SJCRH30 (cell line): ENCODE results near the gene NT5C1B. TPM values are rescaled to one million over a fixed set of nuclear protein-coding genes. Genes with fewer than 3 reads are reported as not detected.
A peak's percentile ranks its signal among the peaks of the same experiment; 100 is the strongest.

ENCODE experiments used
- DNase-seq, 2 experiments: peaks; one replicate each; pipeline ENCODE4 v3.0.0-alpha.2; 2015 to 2020
- H3K27ac ChIP-seq: fragments of 250-450 bp; sonication (Bioruptor Pico); 2 replicates; pipeline ENCODE4 v1.5.1; 2020; ENCODE audit warnings: mild to moderate bottlenecking, moderate library complexity
- H3K27me3 ChIP-seq: fragments of 250-450 bp; sonication (Bioruptor Pico); 2 replicates; pipeline ENCODE4 v1.5.1; 2020; ENCODE audit warnings: mild to moderate bottlenecking, moderate library complexity
- H3K36me3 ChIP-seq: fragments of 250-450 bp; sonication (Bioruptor Pico); 2 replicates; pipeline ENCODE4 v1.5.1; 2020; ENCODE audit warnings: mild to moderate bottlenecking, moderate library complexity
- H3K4me1 ChIP-seq: fragments of 250-450 bp; sonication (Bioruptor Pico); 2 replicates; pipeline ENCODE4 v1.5.1; 2020; ENCODE audit warnings: mild to moderate bottlenecking, moderate library complexity
- H3K4me3 ChIP-seq: fragments of 250-450 bp; sonication (Bioruptor Pico); 2 replicates; pipeline ENCODE4 v1.5.1; 2020; ENCODE audit warnings: mild to moderate bottlenecking, moderate library complexity
- H3K9me3 ChIP-seq: fragments of 250-450 bp; sonication (Bioruptor Pico); replicated peaks from 2 replicates; pipeline ENCODE4 v1.5.1; 2020; ENCODE audit warnings: mild to moderate bottlenecking, moderate library complexity
- total RNA-seq: library from RNA; depleted of rRNA; stranded (reverse); fragments of >200 nt; shearing (Covaris generic); gene quantifications from 2 replicates; pipeline ENCODE4 v1.2.3, GENCODE V29; 2014; rRNA removed

Gene NT5C1B
- total RNA-seq, 1 experiment from 2014 or later, result not detected

DNA sequence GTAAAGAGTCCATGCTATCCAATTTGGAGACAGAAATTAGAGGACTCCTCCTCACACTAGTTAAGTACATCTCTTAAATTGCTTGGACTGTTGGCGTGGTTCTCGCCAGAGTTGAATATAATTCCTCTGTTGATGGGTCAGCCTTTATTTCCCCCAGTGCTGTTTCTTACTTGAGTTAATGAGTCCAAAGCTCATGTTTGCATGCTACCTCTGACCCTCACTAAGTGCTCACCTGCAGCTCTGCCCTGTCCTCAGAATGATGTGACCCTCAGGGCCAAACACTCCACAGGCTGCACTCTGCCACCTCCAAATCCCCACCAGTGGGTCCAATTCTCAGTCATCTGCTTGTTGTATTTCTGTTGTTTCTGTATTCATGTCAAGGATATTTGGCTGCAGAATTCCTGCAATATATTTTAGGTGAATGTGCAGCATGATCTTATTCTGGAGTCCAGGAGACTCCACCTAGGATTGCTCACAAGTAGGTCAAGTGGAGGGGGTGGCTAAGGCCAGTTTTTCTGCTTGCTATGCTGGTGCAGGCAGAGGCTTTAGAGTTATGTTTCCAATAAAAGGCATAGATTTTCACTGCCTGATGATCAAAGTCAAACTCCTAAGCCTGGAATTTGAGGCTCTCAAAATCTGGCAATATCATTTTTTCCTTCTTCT, 66.8 kb downstream of the NT5C1B start:
- no peaks in the 10 kb centered on the region for H3K9me3 ChIP-seq
- H3K36me3 ChIP-seq, result no peaks in the 10 kb centered on the region
- no peak overlapping the region for H3K4me3 ChIP-seq
- DNase-seq, result no peak
- peaks cover 24% of the 10 kb centered on the region; the same call in 1 of the 2 replicates for H3K27me3 ChIP-seq
- H3K27ac ChIP-seq, result no peak overlapping the region
- H3K4me1 ChIP-seq, result no peaks in the 10 kb centered on the region

DNA sequence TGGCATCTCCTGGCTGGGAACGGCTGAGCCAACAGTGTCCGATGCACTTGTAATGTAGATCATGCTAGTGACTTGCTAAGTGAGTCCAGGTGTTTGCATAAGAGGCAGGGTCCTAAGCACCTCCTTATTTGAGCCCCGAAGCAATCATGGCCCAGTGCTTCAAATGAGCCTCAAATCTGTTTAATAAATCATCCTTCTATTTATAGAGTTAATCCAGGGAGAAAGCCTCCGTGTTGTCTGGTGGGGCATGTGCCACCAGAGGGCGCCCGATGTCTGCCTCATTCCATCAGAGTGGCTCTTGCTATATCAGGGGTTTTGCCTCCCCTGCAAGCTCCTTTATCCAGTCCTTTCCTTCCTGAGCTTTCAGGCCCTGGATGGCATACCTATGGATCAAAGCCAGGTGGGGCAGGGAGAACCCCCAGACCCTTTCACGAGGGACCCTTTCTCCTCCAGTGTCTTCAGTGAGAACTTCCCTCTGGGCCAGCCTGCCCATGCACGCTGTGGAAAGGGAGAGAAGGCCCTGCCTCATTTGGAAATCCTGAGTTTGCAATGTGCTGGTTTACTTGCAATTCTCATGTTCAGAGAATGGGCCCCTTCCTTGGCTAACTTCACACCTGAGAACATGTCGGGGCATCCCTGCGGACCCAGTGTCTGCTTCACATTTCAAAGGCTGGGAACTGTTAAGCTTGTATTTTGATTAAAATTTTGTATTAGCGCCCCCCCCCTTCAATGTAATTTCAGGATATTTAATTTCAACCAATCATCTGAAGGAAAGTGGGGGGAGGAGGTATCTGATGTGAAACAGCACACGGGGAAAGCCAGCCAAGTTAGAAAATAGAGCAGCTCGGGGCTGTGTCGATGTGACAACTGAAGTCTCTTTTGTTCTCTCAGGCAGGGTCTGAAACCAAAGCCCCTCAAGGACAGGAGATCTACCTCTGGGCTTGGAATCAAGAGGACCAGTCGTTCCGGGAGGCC, 68.6 kb downstream of the NT5C1B start:
- H3K36me3 ChIP-seq, result no peaks in the 10 kb centered on the region
- peak; percentile 65 to 90 for DNase-seq
- H3K4me3 ChIP-seq, result no peak overlapping the region
- H3K9me3 ChIP-seq, result no peaks in the 10 kb centered on the region
- H3K4me1 ChIP-seq, result no peaks in the 10 kb centered on the region; the same call in 1 of the 2 replicates
- H3K27me3 ChIP-seq, result peaks cover 16% of the 10 kb centered on the region; the same call in 1 of the 2 replicates
- H3K27ac ChIP-seq, result no peak overlapping the region

DNA sequence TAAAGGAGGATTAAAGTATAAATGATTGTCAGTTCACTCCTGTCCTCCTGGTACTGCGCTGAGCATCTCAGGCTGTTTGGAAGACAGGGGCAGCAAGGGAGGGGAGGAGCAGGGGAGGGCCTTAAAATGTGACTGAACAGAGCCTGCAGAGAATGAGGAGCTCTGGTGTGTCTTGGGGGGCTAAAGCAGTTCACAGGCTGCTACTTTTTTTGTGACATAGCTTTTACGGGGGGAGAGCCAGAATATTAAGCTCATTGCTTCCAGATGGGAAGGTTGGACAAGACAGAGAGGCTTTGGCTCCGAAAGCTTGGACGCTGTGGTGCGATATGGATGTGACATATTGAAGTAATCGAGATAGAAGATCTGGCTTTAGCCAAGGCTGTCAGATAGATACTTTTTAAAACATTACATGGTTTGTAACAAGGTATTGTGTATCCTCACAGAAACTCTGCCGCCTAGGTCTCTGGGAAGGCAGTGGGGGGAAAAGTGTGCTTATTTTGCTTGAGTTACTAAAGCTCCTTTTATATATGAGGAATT, 69.4 kb downstream of the NT5C1B start:
- H3K9me3 ChIP-seq, result no peaks in the 10 kb centered on the region
- no peaks in the 10 kb centered on the region for H3K36me3 ChIP-seq
- no peaks in the 10 kb centered on the region; the same call in 1 of the 2 replicates for H3K4me1 ChIP-seq
- DNase-seq, result no peak
- H3K27me3 ChIP-seq, result peaks cover 15% of the 10 kb centered on the region; the same call in 1 of the 2 replicates
- H3K4me3 ChIP-seq, result no peak overlapping the region
- H3K27ac ChIP-seq, result no peak overlapping the region

DNA sequence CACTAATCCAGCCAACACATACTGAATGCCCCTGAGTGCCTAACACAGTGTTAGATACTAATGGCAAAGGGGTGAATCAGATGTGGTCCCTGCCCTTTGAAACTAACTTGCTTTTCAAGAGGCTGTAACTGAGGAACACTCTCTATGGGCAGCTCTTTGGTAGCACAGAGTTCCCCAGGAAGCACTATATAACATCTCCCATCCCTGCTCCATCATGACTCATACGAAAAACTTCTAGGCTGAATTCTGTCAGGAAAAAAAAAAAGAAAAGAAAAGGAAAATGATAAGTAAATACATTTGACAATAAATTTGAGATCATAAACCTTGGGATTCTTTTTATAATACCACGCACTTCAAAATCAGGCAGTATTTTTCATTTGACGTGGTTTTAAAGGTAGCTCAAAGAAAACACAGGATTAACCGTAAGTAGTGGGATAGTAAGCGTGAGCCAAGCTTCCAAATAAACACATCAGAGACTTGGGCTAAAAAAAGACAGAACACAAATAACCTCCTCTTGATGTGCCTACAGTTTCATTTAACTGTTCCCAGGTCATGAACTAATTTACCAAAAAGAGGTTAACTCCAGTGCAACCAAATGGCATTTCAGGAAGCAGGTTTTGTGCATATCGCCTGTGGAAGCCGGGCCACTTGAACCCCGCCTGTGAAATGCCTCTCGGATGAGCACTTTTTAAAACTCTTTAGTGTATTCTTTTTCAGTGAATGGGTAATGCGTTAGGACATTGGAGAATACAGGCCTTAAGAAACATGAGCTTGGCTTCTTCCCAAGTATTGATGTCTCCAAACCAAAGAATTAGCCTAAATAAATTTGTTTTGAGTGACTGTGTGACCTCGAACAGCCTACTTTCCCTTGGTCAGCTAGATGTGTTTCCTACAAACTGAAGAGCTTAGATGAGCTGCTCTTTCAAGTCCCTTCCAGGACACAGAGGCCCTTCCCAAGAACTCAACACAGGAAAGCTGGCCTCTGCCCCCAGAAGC, 71.0 kb downstream of the NT5C1B start:
- H3K4me3 ChIP-seq, result no peak overlapping the region
- no peak for DNase-seq
- H3K36me3 ChIP-seq, result no peaks in the 10 kb centered on the region
- H3K27ac ChIP-seq, result no peak overlapping the region
- H3K27me3 ChIP-seq, result peaks cover 9% of the 10 kb centered on the region; the same call in 1 of the 2 replicates
- no peaks in the 10 kb centered on the region for H3K9me3 ChIP-seq
- H3K4me1 ChIP-seq, result no peaks in the 10 kb centered on the region; the same call in 1 of the 2 replicates

DNA sequence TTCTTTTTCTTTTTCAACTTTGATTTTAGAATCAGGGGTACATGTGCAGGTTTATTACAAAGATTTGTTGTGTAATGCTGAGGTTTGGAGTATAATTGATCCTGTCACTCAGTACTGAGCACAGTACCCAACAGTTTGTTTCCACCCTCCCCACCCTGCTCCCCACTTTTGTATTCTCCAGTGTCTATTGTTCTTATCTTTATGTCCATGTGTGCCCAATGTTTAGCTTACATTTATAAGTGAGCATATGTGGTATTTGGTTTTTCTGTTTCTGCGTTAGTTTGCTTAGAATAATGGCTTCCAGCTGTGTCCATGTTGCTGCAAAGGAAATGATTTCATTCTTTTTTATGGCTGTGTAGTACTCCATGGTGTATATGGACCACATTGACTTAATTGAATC, 72.0 kb downstream of the NT5C1B start:
- H3K4me1 ChIP-seq, result no peaks in the 10 kb centered on the region; the same call in 1 of the 2 replicates
- peaks cover 6% of the 10 kb centered on the region; the same call in 1 of the 2 replicates for H3K27me3 ChIP-seq
- H3K27ac ChIP-seq, result no peak overlapping the region
- DNase-seq, result no peak
- no peaks in the 10 kb centered on the region for H3K9me3 ChIP-seq
- no peak overlapping the region for H3K4me3 ChIP-seq
- no peaks in the 10 kb centered on the region for H3K36me3 ChIP-seq

DNA sequence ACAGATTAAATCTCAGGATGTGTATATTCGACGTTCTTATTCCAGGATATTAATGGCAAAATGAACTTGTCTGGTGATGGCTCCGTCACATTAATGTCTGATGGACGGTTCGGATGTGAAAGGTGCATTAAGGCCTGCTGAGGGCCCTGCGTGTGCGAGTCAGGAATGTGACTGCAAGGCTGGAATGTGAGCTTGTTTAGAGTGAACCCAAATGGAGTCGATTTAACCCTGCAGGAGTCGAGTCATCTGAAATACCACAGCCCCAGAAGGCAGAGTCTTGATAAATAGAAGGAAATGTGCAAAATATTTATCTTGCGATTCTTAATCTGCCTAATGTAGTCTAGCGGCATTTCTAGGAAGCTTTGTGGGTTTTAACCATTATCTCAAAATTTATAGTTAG, 73.3 kb downstream of the NT5C1B start:
- Histone ChIP-seq H3K27ac (no peak overlapping the region), H3K4me3 (no peak overlapping the region), H3K4me1 (no peaks in the 10 kb centered on the region; the same call in 1 of the 2 replicates), H3K27me3 (no peaks in the 10 kb centered on the region), H3K36me3 (no peaks in the 10 kb centered on the region), H3K9me3 (no peaks in the 10 kb centered on the region)
- DNase-seq, result no peak

DNA sequence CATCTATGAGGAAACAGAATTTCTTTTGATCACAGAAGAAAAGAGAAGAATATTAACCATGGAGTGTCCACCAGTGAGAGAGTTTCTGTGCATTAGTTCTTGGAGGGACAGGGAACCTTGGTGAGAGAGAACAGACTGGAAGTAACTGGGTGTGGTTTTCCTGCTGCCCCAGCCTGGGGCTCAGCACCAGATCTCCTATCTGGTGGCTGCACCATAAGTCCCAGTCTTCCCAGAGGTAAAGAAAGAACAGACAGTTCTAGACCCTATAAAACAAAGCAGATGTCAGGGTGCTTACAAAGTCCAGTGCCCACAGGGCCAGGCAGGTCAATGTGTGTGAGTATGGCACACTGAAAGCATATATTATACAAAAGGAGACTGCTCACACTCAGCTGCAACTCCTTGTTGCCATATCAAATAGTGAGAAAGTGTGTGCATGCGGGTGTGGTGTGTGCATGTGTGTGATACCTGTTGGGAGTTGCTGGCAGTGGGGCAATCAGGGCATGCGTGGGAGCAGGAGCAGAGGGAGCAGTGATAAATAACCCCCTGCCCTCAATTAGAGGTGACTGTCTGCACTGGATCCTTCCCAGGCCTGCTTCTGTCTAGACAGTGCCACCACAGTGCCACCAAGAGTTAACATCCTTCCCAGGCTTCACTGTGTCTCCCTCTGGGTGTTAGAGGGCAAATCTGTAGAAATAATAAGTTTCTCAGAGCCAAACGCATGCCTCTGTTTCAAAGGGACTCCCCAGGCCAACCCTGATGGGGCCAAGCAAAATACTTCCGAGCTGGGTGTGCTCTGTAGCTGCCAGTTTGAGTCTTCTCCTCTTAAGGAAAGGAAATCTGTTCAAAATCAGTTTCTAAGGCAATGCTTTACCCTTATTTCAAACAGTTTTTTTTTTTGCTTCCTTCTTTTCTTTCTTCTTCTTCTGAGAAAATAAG, 74.6 kb downstream of the NT5C1B start:
- no peak for DNase-seq
- no peak overlapping the region for H3K4me3 ChIP-seq
- H3K27ac ChIP-seq, result no peak overlapping the region
- no peaks in the 10 kb centered on the region for H3K36me3 ChIP-seq
- no peaks in the 10 kb centered on the region for H3K9me3 ChIP-seq
- H3K4me1 ChIP-seq, result no peaks in the 10 kb centered on the region; the same call in 1 of the 2 replicates
- no peaks in the 10 kb centered on the region for H3K27me3 ChIP-seq

Other genes starting within 250 kb of the NT5C1B start
- 27.7 TPM in 2 replicates for gene RDH14, start 28.9 kb downstream of the NT5C1B start, total RNA-seq